GM21447 (cell line): ENCODE data around the gene LDOC1.
"Not testable (repeated sequence)": the region's sequence is repeated elsewhere in the genome, so short reads cannot be mapped to it uniquely, and the experiment has no call there.

Experiments
- ATAC-seq: cut with Tn5 transposase; IDR thresholded peaks from one replicate; pipeline ENCODE4 v1.9.1; 2021; ENCODE audit not compliant: unreplicated experiment

LDOC1 gene

DNA sequence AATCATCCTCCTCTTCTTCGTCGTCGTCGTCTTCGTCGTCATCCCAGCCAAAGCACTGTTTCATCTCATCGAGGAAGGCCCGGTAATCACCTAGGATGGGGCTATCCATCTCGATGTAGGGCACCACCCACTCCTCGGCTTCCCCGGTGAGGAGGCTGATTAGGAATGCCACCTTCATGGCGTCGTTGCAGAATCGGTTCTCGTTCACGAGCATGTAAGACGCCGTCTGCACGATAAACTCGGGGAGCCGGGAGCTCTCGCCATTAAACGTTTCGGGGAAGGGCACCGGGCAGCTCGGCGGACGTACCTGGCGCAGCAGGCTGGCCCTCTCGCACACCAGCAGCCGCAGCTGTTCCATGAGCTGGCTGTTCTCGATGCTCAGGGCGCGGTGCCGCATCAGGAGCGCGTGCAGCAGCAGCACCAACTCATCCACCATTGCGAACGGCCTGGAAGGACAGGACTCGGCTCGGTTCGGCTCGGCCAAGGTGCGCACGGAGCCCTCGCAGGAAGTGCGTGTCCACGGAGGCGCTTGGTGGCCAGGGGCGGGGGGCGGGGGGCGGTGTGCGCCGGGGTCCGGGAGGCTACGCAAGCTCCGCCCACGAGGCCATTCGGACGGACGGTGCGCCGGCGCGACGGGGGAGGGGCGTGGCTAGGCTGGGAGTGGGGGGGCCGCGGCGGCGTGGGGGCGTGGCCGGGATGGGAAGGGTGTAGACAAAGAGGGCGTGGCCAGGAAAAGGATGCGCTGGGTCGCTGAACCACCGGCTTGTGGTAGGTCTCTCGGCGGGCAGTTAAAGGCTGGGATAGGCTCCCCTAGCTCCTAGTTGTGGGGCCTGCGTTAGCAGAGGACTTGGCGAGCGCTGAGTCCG is at the start of gene LDOC1:
Gene LDOC1 (minus strand): TSS at position 544 of the 866 bp plus-strand sequence. CDS start 108 bp downstream, at position 436.
- ATAC-seq: no peak

DNA sequence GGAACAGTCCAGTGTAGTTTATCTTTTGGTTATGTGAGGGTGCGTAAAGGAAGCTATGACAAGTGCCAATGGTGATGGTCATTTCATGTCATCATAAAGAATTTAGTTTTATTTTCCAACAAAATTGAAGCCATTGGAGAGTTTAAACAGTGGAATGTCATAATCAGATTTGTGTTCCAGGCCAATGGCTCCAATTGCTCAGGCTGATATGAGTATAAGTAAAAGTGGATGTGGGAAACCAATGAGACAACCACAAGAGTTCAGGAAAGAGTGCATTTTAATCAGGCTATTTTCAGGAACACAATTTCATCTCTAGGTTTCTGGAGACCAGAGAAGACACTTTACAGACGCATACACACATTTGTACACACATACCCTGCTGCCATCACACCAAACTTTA is 44.7 kb upstream of the LDOC1 start:
- no peak for ATAC-seq

- ATAC-seq: no peak
Measured at GRCh38 chrX:141220342-141221008, 43.5 kb upstream of the LDOC1 start.

DNA sequence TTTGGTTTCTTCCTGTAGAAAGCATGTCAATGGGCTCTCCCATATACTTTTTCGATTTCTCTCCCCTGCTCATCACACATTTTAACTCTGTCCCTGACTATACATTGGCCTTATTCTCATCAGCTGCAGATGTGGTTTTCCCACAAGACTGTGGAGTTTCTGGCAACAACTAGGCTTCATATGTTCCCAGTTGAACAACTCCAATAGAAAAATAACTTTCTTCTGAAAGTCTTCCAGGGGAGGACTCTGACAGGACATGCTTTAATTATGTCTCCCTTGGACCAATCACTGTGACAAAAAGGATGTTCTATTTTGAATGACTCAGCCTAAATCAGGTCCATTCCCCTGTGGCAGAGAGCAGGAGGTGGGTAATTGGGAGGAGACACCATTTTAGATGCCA is 37.3 kb upstream of the LDOC1 start:
- ATAC-seq: no peak

DNA sequence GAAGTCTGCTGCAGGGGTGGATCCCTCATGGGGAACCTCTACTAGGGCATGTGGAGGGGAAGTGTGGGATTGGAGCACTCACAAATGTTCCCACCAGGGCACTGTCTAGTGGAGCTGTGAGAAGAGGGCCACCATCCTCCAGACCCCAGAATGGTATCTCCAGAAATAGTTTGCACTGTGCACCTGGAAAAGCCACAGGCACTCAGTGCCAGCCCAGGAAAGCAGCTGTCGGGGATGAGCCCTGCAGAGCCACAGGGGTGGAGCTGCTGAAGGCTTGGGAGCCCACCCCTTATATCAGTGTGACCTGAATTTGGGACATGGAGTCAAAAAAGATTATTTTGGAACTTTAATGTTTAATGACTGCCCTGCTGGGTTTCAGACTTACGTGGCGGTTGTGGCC is 25.0 kb upstream of the LDOC1 start:
- no peak for ATAC-seq

GRCh38 chrX:141188573-141188972 is 11.6 kb upstream of the LDOC1 start:
- not testable (repeated sequence) for ATAC-seq

DNA sequence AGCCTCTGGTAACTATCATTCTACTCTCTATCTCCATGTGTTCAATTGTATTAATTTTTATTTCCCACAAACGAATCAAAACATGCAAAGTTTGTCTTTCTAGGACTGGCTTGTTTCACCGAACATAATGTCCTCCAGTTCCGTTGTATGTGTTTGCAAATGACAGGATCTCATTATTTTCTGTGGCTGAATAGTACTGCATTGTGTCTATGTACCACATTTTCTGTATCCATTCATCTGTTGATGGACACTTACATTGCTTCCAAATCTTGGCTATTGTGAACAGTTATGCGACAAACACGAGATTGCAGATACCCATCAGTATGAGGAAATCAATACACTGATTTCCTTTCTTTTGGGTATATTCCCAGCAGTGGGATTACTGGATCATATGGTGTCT is 8.4 kb upstream of the LDOC1 start:
- ATAC-seq: no peak

GRCh38 chrX:141183000-141183399 is 6.1 kb upstream of the LDOC1 start:
- ATAC-seq: no peak

GRCh38 chrX:141180851-141181250 is 3.9 kb upstream of the LDOC1 start:
- no peak for ATAC-seq

GRCh38 chrX:141175786-141176185 is 1.1 kb downstream of the LDOC1 start:
- ATAC-seq: no peak

DNA sequence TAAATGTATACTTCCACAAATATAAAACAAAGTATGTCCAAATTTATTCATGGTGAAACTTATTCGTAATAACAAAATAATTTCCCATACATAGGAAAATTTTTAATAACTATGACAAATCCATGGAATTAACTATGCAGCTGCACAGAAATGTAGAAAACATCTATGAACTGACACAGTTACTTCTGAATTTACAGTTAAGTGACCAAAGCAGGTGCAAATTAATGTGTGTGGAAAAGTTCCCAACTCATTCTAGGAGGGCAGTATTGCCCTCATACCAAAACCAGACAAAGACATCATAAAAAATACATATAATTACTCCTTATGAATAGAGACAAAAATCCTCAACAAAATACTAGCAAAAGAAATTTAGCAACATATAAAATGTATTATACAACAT is 12.5 kb downstream of the LDOC1 start:
- no peak for ATAC-seq

GRCh38 chrX:141158084-141158483 is 18.8 kb downstream of the LDOC1 start:
- ATAC-seq: no peak

GRCh38 chrX:141155231-141155630 is 21.7 kb downstream of the LDOC1 start:
- not testable (repeated sequence) for ATAC-seq

DNA sequence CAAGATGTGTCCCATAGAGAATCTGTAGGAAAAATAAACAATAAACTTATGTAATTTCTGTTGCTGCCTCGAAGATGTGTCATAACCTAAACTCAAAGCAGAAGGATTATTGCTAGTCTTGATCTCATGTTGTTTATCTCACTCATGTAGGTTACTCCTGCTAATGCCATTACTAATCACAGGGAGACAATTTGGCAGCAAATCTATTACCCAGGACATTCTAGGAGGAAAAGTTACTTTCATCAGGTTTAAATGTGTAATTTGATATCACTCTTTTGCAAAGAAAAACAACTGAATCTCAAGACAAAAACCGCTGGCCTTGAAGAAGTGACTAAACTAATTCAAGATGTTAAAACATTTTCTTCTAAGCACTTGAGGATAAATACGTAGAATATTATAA is 34.0 kb downstream of the LDOC1 start:
- no peak for ATAC-seq

DNA sequence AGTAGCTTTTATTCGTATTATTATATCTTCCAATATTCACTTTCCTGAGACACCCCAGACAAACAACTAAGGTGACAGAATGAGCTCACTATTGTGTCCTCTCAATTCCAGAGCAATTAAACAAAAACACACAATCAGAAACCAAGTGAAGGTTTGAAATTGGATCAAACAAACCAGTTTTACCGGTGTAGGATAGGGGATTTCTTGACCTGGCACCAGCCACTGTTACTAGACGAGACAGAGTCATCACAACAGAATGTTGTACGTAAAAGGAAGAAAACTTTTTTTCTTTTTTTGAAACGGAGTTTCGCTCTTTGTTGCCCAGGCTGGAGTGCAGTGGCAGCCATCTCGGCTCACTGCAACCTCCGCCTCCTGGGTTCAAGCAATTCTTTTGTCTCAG is 43.7 kb downstream of the LDOC1 start:
- no peak for ATAC-seq

GRCh38 chrX:141127146-141127545 is 49.8 kb downstream of the LDOC1 start:
- no peak for ATAC-seq
